DND-41 (cell line): Measurements from ENCODE around the gene KPNA1.

Experiments used
- ATAC-seq: fragments of 200-7000 bp; cut with Tn5 transposase; 3 replicates; pipeline ENCODE4 v1.9.1; 2021; ENCODE audit warnings: low read depth; ENCODE audit not compliant: insufficient read depth
- DNase-seq: peaks from one replicate; pipeline ENCODE4 v3.0.0-alpha.2; 2020
- H2AFZ ChIP-seq: 2 replicates; pipeline ENCODE4 v1.6.0; 2012; ENCODE audit warnings: low read depth, low read length
- H3K27ac ChIP-seq: 2 replicates; pipeline ENCODE4 v1.5.1; 2012; ENCODE audit warnings: low read length, inconsistent platforms
- H3K27me3 ChIP-seq: fragments of 200-600 bp; sonication (generic); 2 replicates; pipeline ENCODE4 v1.6.0; 2012; ENCODE audit warnings: low read length, mild to moderate bottlenecking, inconsistent platforms; ENCODE audit not compliant: insufficient read depth, poor library complexity
- H3K36me3 ChIP-seq: 2 replicates; pipeline ENCODE4 v1.5.1; 2012; ENCODE audit warnings: low read length, inconsistent platforms; ENCODE audit not compliant: insufficient read depth
- H3K4me1 ChIP-seq: 2 replicates; pipeline ENCODE4 v1.5.1; 2012; ENCODE audit warnings: mild to moderate bottlenecking, low read length; ENCODE audit not compliant: insufficient read depth
- H3K4me2 ChIP-seq: 2 replicates; pipeline ENCODE4 v1.6.0; 2012; ENCODE audit warnings: mild to moderate bottlenecking, moderate library complexity, low read length, inconsistent platforms; ENCODE audit not compliant: insufficient read depth
- H3K4me3 ChIP-seq, 2 experiments: fragments of 200-600 bp in 1 of 2; shearing (Covaris generic) in 1 of 2; 2 replicates each; pipeline ENCODE4 v1.5.1; 2012 to 2016; ENCODE audit warnings: inconsistent platforms in 2 of 2, low read length in 2 of 2, mild to moderate bottlenecking in 2 of 2, low read depth in 1 of 2, moderate library complexity in 1 of 2
- H3K79me2 ChIP-seq: 2 replicates; pipeline ENCODE4 v1.6.0; 2012; ENCODE audit warnings: low read length, inconsistent platforms; ENCODE audit not compliant: insufficient read depth
- H3K9ac ChIP-seq: 2 replicates; pipeline ENCODE4 v1.6.0; 2012; ENCODE audit warnings: low read depth, mild to moderate bottlenecking, inconsistent platforms, low read length, moderate library complexity
- H3K9me3 ChIP-seq: 2 replicates; pipeline ENCODE4 v1.5.1; 2012; ENCODE audit warnings: low read length, moderate library complexity, mild to moderate bottlenecking, inconsistent platforms; ENCODE audit not compliant: insufficient read depth, severe bottlenecking
- H4K20me1 ChIP-seq: 2 replicates; pipeline ENCODE4 v1.6.0; 2012; ENCODE audit warnings: low read length; ENCODE audit not compliant: insufficient read depth
- EZH2 ChIP-seq: IDR thresholded peaks from 3 replicates; pipeline ENCODE4 v1.6.1; 2012; ENCODE audit warnings: borderline replicate concordance, low read depth, mild to moderate bottlenecking, moderate library complexity, low read length, inconsistent platforms; ENCODE audit not compliant: severe bottlenecking
- TF ChIP-seq, protein P1 (sequence below): IDR thresholded peaks from 2 replicates; pipeline ENCODE4 v1.5.1; 2012; ENCODE audit warnings: borderline replicate concordance, low read length, moderate library complexity, mild to moderate bottlenecking; ENCODE audit not compliant: poor library complexity, severe bottlenecking; ENCODE audit errors: extremely low read depth

KPNA1 gene

DNA sequence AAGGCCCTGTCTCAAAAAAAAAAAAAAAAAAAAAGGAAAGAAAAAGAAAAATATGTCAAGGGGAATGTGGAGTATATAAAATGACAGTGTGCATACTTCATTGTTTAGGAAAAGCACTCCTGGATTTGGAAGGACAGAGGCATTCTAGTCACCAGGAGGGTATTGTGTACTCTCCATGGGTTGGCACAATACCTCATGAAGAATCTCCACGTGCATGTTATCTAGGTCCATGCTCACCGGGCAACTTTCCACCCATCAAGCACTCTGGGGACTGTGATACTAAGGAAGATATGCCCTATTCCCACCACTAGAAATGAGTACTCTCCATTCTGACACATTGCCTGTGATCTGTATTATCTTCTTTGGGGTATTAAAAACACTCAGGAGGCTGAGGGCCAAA is 15.4 kb upstream of the KPNA1 start:
- Histone ChIP-seq H3K9me3 (no peaks in the 10 kb centered on the region), H3K4me3 (no peak overlapping the region), H4K20me1 (no peaks in the 10 kb centered on the region), H3K27me3 (no peaks in the 10 kb centered on the region), H3K4me1 (no peaks in the 10 kb centered on the region), H3K79me2 (no peaks in the 10 kb centered on the region), H3K36me3 (peaks cover 42% of the 10 kb centered on the region), H3K4me2 (no peak overlapping the region), H2AFZ (no peak overlapping the region), H3K27ac (no peak overlapping the region), H3K9ac (no peak overlapping the region)
- ATAC-seq (no peak; the same call in 2 of the 3 replicates), DNase-seq (no peak)
- TF ChIP-seq, protein P1, sequence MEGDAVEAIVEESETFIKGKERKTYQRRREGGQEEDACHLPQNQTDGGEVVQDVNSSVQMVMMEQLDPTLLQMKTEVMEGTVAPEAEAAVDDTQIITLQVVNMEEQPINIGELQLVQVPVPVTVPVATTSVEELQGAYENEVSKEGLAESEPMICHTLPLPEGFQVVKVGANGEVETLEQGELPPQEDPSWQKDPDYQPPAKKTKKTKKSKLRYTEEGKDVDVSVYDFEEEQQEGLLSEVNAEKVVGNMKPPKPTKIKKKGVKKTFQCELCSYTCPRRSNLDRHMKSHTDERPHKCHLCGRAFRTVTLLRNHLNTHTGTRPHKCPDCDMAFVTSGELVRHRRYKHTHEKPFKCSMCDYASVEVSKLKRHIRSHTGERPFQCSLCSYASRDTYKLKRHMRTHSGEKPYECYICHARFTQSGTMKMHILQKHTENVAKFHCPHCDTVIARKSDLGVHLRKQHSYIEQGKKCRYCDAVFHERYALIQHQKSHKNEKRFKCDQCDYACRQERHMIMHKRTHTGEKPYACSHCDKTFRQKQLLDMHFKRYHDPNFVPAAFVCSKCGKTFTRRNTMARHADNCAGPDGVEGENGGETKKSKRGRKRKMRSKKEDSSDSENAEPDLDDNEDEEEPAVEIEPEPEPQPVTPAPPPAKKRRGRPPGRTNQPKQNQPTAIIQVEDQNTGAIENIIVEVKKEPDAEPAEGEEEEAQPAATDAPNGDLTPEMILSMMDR, result no peak
- TF ChIP-seq EZH2, result no peak

DNA sequence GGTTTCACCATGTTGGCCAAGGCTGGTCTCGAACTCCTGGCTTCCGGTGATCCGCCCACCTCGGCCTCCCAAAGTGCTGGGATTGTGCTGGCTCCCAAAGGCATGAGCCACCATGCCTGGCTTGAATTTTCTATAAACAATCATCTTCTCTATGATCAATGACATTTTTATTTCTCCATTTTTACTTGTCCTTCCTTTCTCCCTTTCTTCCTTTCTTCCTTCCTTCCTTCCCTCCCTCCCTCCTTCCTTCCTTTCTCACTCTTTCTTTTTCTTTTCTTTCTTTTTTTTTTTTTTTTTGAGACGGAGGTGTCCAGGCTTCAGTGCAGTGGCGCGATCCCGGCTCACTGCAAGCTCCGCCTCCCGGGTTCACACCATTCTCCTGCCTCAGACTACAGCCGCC is 8.6 kb upstream of the KPNA1 start:
- Histone ChIP-seq H3K4me2 (no peak overlapping the region), H3K9me3 (no peaks in the 10 kb centered on the region), H3K9ac (no peak overlapping the region), H2AFZ (no peak overlapping the region), H3K27me3 (no peaks in the 10 kb centered on the region), H3K27ac (no peak overlapping the region), H3K4me1 (no peaks in the 10 kb centered on the region), H3K4me3 (no peak overlapping the region), H4K20me1 (no peaks in the 10 kb centered on the region), H3K79me2 (no peaks in the 10 kb centered on the region), H3K36me3 (peaks cover 4% of the 10 kb centered on the region; the same call in 1 of the 2 replicates)
- no peak for DNase-seq
- no peak for TF ChIP-seq EZH2
- TF ChIP-seq, protein P1, result no peak
- no peak for ATAC-seq

DNA sequence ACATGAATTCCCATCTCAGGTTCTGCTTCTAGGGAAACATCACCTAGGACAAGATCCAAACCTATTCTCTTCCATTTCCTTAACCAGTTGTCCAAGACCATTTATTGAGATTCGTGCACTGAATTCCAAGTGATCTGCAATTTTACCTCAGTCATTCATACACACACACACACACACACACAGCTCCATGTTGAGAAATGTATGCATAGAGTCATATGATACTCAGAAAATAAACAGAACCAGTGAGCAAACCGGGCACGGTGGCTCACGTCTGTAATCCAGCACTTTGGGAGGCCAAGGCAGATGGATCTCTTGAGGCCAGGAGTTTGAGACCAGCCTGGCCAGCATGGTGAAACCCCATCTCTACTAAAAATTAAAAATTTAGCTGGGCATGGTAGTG is 6.1 kb upstream of the KPNA1 start:
- Histone ChIP-seq H3K4me2 (no peak overlapping the region), H3K79me2 (no peaks in the 10 kb centered on the region), H3K27me3 (no peaks in the 10 kb centered on the region), H3K9me3 (no peaks in the 10 kb centered on the region), H3K36me3 (no peaks in the 10 kb centered on the region), H2AFZ (no peak overlapping the region), H3K4me3 (no peak overlapping the region), H4K20me1 (no peaks in the 10 kb centered on the region), H3K9ac (no peak overlapping the region), H3K27ac (no peak overlapping the region), H3K4me1 (no peaks in the 10 kb centered on the region)
- TF ChIP-seq EZH2, result no peak
- TF ChIP-seq, protein P1, result no peak
- no peak for ATAC-seq
- DNase-seq, result no peak

DNA sequence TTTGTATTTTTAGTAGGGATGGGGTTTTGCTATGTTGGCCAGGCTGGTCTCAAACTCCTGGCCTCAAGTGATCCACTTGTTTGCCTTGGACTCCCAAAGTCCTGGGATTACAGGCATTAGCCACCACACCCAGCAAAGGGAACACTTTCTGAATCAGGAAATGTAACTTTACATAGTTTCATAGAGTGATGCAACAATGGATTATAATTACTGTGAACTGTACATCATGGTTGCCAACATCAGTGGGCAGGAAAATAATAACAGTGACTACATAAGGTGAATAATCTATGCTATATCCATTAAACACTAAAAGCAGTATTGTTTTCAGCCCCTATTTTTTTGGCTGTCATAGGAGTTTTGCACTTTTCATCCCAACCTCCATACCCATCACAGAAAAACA is 5.0 kb upstream of the KPNA1 start:
- peaks cover under 1% of the 10 kb centered on the region for H3K79me2 ChIP-seq
- H2AFZ ChIP-seq, result no peak overlapping the region
- H3K27ac ChIP-seq, result no peak overlapping the region
- peaks cover 7% of the 10 kb centered on the region for H3K4me1 ChIP-seq
- TF ChIP-seq, protein P1, result no peak
- TF ChIP-seq EZH2, result no peak
- H3K4me2 ChIP-seq, result no peak overlapping the region
- H3K9me3 ChIP-seq, result no peaks in the 10 kb centered on the region
- ATAC-seq, result no peak
- DNase-seq, result no peak
- no peak overlapping the region for H3K4me3 ChIP-seq
- no peaks in the 10 kb centered on the region for H3K27me3 ChIP-seq
- H3K9ac ChIP-seq, result no peak overlapping the region
- H4K20me1 ChIP-seq, result no peaks in the 10 kb centered on the region
- H3K36me3 ChIP-seq, result no peaks in the 10 kb centered on the region
